Inflammatory macrophage treated with lipopolysaccharide for 4 hours (primary cell): ENCODE results near the gene ARHGAP27.
"Not testable (repeated sequence)": the region's sequence is repeated elsewhere in the genome, so short reads cannot be mapped to it uniquely, and the experiment has no call there.

ENCODE experiments used
- DNase-seq: peaks from one replicate; pipeline ENCODE4 v3.0.0-alpha.2; 2020

The ARHGAP27 gene

DNA sequence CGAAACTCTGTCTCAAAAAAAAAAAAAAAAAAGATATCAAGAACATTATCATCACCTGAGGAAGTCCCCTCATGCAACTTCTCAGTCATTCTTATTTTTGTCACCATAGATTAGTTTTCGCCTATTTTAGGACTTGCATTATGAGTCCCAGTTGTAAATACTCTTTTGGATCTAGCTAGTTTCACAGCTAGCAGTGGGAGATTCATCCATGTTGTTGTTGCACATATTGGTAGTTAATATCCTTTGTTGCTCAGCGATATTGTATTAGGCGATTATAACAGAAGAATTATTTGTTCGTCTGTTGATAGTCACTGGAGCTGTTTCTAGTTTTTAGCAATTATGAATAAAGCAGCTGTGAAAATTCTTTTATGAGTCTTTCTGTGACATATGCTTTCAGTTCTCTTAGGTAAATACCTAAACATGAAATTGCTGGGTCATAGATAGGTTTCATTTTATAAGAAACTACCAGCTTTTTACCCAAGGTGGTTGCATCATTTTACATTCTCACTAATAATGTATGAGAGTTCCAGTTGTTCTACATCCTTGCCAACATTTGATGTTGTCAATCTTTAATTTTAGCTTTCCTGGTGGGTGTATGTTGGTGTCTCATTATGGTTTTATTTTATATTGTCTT lies 75.2 kb downstream of the ARHGAP27 start:
- DNase-seq, result peak; percentile 45

DNA sequence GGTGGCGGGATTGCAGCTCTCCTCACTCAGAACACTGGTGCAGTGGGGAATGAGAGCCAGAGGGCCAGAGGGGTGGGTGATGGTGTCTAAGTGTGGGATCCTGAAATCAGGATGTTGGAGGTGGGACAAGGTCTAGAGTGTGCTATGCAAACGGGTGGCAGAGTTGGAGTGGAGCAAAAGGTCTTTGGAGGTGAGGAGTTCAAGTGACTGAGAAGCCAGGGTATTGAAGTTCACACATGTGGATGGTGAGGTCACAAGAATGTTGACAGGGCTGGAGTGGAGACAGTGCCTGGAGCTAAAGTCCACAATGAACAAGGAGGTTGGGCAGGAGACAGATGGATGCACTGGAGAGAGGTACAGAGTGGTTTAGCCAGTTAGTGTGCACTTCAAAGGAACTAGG lies 77.6 kb downstream of the ARHGAP27 start:
- DNase-seq, result no peak

DNA sequence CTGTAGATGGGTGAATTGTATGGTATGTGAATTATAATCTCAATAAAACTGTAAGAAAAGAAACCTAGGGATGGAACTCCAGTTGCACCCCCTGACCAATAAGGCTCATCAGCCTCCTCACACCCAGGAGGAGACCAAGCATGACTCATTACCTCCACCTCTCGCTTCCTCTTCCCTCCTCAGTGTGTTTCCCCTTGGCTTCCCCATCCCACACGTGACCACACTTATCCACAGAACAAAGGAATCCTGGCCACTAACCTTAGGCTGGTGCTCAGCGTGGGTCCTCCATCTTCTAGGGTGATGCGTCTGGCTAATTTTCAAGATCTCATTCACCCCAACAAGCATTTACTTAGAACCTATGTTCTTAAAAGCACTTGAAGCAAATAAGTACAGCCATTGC lies 79.6 kb downstream of the ARHGAP27 start:
- DNase-seq, result peak; percentile 96

DNA sequence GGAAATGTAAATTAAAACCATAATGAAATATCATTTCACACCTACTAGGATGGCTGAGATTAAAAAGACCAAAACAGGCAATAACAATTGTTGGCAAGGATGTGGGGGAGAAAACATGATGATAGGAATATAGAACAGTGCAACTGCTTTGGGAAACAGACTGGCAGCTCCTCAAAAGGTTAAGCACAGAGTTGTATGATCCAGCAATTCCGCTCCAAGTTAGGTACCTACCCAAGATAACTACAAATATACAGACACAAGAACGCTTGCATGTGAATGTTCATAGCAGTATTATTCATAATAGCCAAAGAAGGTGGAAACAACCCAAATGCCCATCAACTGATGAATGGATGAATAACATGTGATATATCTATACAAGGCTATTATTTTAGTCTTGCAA lies 80.8 kb downstream of the ARHGAP27 start:
- DNase-seq, result no peak

DNA sequence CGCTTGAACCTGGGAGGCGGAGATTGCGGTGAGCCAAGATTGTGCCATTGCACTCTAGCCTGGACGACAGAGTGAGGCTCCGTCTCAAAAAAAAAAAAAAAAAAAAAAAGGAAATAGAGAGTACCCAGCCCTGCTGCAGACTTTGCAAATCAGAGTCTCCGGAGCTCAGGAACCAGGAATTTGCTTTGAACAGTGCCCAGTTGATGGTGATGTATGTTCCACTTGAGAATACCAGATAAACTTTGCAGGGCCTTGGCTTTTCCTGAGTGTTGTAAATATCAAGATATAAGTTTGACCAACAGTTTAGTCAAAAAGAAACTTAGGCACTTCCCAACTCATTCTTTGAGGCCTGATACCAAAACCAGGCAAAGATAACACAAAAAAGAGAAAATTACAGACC lies 85.2 kb downstream of the ARHGAP27 start:
- DNase-seq, result peak; percentile 38

DNA sequence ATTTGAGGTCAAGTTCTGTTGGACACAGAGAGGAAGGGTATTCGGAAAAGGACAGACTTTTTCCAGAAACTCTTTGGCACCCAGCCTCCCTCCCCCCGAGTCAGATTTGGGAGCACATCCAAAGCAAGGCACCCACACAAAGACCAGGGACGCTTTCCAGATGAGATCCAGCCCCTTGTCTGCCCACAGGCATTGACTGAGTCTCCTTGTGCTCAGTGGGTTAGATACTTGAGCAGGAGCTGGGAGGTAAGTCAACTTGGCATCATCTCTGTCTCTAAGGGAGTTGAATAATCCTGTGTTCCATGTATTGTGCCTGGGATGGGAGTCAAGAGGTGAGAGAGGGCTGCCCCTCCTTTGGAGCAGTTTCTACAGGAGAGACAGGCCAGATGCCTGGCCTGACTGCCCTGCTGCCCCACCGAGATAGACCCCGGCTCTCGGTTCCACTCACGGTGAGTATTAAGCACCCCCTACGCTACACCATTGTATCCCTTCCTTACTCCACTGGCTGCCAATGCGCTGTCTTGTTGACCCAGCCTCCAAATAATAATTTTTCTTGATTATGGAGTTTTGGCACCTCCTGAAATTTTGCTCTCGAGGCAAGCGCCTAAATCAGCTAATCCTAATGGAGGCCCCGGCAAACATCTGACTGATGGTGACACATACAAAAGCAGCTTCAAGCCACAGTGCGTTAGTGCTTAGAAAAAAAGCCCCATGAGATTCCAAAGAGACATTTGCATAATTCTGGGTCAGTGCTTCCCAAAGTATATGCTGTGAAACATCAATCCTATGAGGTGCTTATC lies 86.3 kb downstream of the ARHGAP27 start:
- DNase-seq, result no peak

DNA sequence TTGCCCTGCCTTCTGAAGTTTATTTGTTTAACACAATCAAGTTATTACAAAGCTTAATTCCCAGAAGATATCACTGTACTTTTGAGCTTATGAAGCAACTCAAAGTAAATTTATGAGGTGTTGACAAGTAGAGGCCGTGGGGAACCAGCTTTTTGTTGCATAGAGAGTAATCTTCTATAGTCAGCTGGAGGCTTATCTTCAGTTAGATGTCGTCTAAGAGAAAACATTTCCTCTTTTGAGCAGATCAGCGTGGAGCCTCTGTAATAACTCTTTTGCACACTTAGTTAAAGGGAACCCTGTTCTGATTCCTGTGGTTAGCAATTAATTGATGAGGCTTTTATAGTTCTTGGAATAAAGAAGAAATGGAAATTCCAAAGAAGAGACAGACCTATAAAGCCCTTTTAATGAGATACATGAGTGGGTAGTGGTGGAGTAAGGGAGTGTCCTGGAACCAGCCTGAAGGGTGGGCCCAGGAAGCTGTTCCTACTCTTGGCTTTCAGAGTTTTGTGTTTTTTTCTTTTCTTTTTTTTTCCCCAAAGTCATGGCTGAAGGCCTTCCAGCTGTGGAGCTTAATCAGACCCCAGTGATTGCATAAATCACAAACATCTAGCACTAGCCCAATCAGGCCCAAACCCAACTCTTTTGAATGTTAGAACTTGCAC lies 87.0 kb downstream of the ARHGAP27 start:
- DNase-seq, result peak; percentile 24

DNA sequence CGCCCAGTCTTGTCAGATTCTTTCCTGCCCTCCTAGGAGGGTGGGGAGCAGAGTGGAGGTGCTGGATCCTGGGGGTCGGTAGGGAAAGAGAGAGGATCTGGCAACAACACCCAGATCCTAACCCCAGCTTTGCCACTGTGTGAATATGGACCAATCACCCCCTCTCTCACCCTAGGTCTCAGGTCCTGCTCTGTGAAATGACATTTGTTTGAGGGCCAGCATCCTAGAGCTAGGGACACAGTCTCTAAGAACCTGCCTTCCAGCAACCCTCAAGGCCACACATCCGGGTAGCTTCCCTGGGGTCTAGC lies 87.5 kb downstream of the ARHGAP27 start:
- no peak for DNase-seq

DNA sequence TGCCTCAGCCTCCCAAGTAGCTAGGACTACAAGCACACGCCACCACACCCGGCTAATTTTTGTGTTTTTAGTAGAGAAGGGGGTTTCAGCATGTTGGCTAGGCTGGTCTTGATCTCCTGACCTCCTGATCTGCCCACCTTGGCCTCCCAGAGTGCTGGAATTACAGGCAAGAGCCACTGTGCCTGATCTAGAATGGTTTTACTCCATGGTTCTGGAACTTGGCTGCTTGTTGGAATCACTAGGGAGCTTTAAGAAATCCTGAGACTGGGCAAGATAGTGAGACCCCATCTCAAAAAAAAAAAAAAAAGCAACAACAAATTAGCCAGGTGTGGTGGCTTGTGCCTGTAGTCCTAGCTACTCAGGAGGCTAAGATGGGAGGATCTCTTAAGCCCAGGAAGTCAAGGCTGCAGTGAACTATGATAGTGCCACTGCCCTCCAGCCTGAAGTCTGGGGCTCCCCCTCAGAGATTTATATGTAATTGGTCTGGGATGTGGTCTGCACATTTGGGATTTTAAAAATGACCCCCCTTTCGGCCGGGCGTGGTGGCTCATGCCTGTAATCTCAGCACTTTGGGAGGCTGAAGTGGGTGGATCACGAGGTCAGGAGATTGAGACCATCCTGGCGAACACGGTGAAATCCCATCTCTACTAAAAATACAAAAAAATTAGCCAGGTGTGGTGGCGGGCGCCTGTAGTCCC lies 88.6 kb downstream of the ARHGAP27 start:
- DNase-seq, result not testable (repeated sequence)
